ENCODE results near the gene CD81.

The CD81 gene

GRCh38 chr11:2358754-2359442 is 18.2 kb upstream of the CD81 start:
- DNase-seq (ENCODE audit: extremely low spot score): no peak
- ChIA-PET POLR2A (no interaction called here), CTCF (interaction anchor here (2.0 kb wide), 1 partner anchor 53 kb away, joined by 7 read pairs; no protein-coding TSS in a partner anchor)
- TF ChIP-seq CTCF (IDR thresholded peaks at IDR 0.05; ENCODE audit: control extremely low read depth, extremely low read depth, low read depth, missing control alignments): no peak

DNA sequence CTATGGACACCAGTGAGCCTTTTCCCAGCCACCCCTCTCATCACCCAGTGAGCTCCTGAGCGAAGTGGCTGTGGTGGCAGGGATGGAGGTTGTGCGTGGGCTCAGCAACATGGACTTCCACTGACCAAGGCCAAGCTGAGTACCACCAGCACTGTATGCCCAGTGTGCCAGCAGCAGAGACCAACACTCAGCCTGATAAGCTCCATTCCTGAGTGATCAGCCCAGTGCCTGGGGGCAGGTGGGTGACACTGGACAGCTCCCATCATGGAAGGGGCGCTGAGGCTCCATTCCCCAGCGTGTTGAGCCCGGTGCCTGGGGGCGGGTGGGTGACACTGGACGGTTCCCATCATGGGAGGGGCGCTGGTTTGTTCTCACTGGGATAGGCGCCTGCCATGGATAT is 17.6 kb upstream of the CD81 start:
- POLR2A ChIA-PET: interaction anchor here (1.1 kb wide), 1 partner anchor 19 kb away, joined by 4 read pairs; no protein-coding TSS in a partner anchor
- TF ChIP-seq CTCF (IDR thresholded peaks at IDR 0.05; ENCODE audit: control extremely low read depth, extremely low read depth, low read depth, missing control alignments): no peak
- CTCF ChIA-PET: interaction anchor here (2.0 kb wide), 1 partner anchor 54 kb away, joined by 7 read pairs; no protein-coding TSS in a partner anchor
- DNase-seq (ENCODE audit: extremely low spot score): no peak

DNA sequence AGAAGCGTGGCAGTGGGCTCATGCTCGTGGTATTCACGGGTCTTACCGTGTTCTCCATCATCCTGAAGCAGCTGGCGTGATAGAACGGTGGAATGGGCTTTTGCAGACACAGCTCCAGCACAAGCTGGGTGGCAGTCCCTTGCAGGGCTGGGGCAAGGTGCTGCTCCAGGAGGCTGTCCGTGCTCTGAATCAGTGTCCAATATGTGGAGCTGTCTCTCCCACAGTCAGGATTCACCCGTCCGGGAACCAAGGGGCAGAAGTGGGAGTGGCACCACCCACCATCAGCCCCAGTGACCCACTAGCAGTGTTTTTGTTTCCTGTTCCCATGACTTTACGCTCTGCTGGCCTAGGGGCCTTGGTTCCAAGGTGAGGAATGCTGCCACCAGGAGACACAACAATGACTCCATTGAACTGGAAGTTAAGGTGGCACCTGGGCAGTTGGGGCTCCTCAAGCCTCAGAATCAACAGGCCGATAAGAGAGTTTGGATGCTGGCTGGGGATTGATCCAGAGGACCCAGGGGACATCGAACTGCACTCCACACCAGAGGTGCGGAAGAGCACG is 16.9 kb upstream of the CD81 start:
- no peak for DNase-seq (ENCODE audit: extremely low spot score)
- no peak for TF ChIP-seq CTCF (IDR thresholded peaks at IDR 0.05; ENCODE audit: control extremely low read depth, extremely low read depth, low read depth, missing control alignments)
- ChIA-PET POLR2A (interaction anchor here (1.1 kb wide), 1 partner anchor 18 kb away, joined by 4 read pairs; no protein-coding TSS in a partner anchor), CTCF (interaction anchor here (2.0 kb wide), 1 partner anchor 55 kb away, joined by 7 read pairs; no protein-coding TSS in a partner anchor)

GRCh38 chr11:2361565-2361964 is 15.5 kb upstream of the CD81 start:
- TF ChIP-seq CTCF (IDR thresholded peaks at IDR 0.05; ENCODE audit: control extremely low read depth, extremely low read depth, low read depth, missing control alignments): no peak
- CTCF ChIA-PET: interaction anchor here (1.6 kb wide), 1 partner anchor 39 kb away, joined by 3 read pairs; the partner anchor contains the start of gene TSSC4
- DNase-seq (ENCODE audit: extremely low spot score): no peak
- POLR2A ChIA-PET: no interaction called here

DNA sequence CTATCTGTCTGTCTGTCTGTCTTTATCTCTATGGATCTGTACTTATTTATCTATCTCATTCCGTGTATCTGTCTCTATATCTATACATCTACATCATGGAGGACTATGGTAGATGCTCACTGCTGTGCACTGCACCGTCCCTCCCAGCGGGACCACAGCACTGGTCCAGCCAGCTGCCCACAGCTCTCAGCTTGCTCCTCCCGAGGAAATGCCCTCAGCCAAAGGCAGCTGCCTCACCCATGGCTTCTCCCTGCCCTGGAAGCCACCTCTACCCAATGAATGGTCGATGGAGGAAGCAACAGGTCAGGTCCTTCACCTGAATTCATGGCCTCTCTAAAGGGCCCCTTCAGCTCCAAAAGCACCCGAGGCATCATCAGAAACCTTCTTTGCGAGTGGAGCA is 14.7 kb upstream of the CD81 start:
- ChIA-PET POLR2A (no interaction called here), CTCF (interaction anchor here (1.3 to 1.6 kb wide), 2 partner anchors 38 to 57 kb away, joined by 3 read pairs; partner anchors contain the start of gene TSSC4)
- DNase-seq (ENCODE audit: extremely low spot score): no peak
- no peak for TF ChIP-seq CTCF (IDR thresholded peaks at IDR 0.05; ENCODE audit: control extremely low read depth, extremely low read depth, low read depth, missing control alignments)

DNA sequence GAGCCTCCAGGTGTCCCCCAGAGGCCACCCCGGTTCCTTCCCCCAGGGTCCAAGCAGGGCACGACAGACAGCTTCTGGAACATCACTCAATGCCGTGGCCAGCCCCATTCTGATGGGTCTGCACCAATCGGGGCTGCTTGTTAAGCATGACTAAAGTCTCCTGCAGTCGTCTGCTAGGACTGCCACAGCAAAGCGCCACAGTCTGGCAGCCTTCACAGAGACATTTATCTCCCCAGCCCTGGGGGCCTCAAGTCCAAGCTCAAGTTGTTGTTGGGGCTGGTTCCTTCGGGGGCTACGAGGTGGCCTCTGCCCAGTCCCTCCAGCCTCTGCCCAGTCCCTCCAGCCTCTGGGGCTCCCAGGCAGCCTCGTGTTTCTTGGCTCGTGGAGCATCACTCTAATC is 14.0 kb upstream of the CD81 start:
- POLR2A ChIA-PET: no interaction called here
- DNase-seq (ENCODE audit: extremely low spot score): no peak
- CTCF ChIA-PET: interaction anchor here (1.0 to 1.6 kb wide), 3 partner anchors 38 to 58 kb away, joined by 3 read pairs; partner anchors contain the start of gene TSSC4
- no peak for TF ChIP-seq CTCF (IDR thresholded peaks at IDR 0.05; ENCODE audit: control extremely low read depth, extremely low read depth, low read depth, missing control alignments)
